ENCODE results near the gene MON2. TPM values are rescaled to one million over a fixed set of nuclear protein-coding genes. Genes with fewer than 3 reads are reported as not detected.

MON2 gene
- total and polyA plus RNA-seq, 2 of the 13 experiments (the other 11 are each of a cell fraction or from before 2014, with no cell fraction given): 10.5 to 24.8 TPM

GRCh38 chr12:62446754-62447452, 19.7 kb upstream of the MON2 start:
- BruUV-seq (replicated peaks): no TSS peak
- in situ Hi-C loops (cut with HindIII; ENCODE audit: extremely low pct_ligation_motif_present, low pct_unique_long_range_greater_than_20kb) (no loop called here), intact Hi-C loops (cut with micrococcal nuclease; ENCODE audit: unreplicated experiment) (no loop called here)
- TF ChIP-seq ZBED4 (CRISPR knock-in tag; IDR thresholded peaks at IDR 0.05; ENCODE audit: borderline replicate concordance) (no peak), UBTF (CRISPR knock-in tag; IDR thresholded peaks at IDR 0.05) (no peak), ZFP41 (CRISPR knock-in tag; IDR thresholded peaks at IDR 0.05; ENCODE audit: borderline replicate concordance) (no peak), ZNF460 (CRISPR knock-in tag; IDR thresholded peaks at IDR 0.05; ENCODE audit: borderline replicate concordance) (no peak), SNAPC5 (CRISPR knock-in tag; IDR thresholded peaks at IDR 0.05; ENCODE audit: borderline replicate concordance) (no peak), ZBTB21 (CRISPR knock-in tag; IDR thresholded peaks at IDR 0.05) (no peak), ZZZ3 (CRISPR knock-in tag; IDR thresholded peaks at IDR 0.05; ENCODE audit: borderline replicate concordance) (no peak), KLF6 (CRISPR knock-in tag; IDR thresholded peaks at IDR 0.05) (no peak), ZNF260 (CRISPR knock-in tag; IDR thresholded peaks at IDR 0.05; ENCODE audit: borderline replicate concordance, low read depth) (no peak)
- CTCF ChIA-PET (ENCODE audit: low intra/inter-chr PET ratio, low total read pairs): no interaction called here
- H3K4me1 ChIP-seq (ENCODE audit: insufficient read depth, low read length): no peaks in the 10 kb centered on the region
- peaks cover 2% of the 10 kb centered on the region; the same call in 1 of the 2 replicates for H3K9me3 ChIP-seq (ENCODE audit: low read length)
- H3K4me2 ChIP-seq (ENCODE audit: low read depth, low read length): no peak overlapping the region
- no peaks in the 10 kb centered on the region for H3K79me2 ChIP-seq (ENCODE audit: insufficient read depth, low read length)
- POLR2A ChIA-PET: interaction anchor here (1.0 kb wide), 1 partner anchor 20 kb away, joined by 3 read pairs; the partner anchor contains the start of gene MON2
- FAIRE-seq (no peak), ATAC-seq (no peak), DNase-seq (ENCODE audit: low spot score) (no peak)
- no peaks in the 10 kb centered on the region for H3K27me3 ChIP-seq (ENCODE audit: control insufficient read depth in 1 of 2, insufficient read depth in 2 of 2, low read length in 2 of 2)
- H3K9ac ChIP-seq (ENCODE audit: insufficient read depth, low read depth, low read length): no peak overlapping the region
- no peak overlapping the region for H2AFZ ChIP-seq (ENCODE audit: low read length)
- 19% methylated on average over 2 of the region's 2 CpGs for WGBS (ENCODE audit: low lambda C conversion rate)
- no peak overlapping the region for H3K4me3 ChIP-seq (replicated peaks in 1 of 3; ENCODE audit: insufficient read depth in 1 of 3, low read depth in 2 of 3, low read length in 3 of 3)
- no peak overlapping the region for H3K27ac ChIP-seq (ENCODE audit: extremely low read length, insufficient read depth, low read length)
- H4K20me1 ChIP-seq (ENCODE audit: insufficient read depth, low read length): no peaks in the 10 kb centered on the region
- H3K36me3 ChIP-seq (replicated peaks in 1 of 2; ENCODE audit: control insufficient read depth in 1 of 2, insufficient read depth in 2 of 2, low read length in 2 of 2): no peaks in the 10 kb centered on the region
